Limb (tissue), 2 donors: ENCODE results near the gene ZNF385D.

Source experiments
- DNase-seq, 2 donors: peaks; one replicate each; pipeline ENCODE4 v3.0.0-alpha.2; 2016; ENCODE audit errors: extremely low spot score in 2 of 2

The ZNF385D gene

DNA sequence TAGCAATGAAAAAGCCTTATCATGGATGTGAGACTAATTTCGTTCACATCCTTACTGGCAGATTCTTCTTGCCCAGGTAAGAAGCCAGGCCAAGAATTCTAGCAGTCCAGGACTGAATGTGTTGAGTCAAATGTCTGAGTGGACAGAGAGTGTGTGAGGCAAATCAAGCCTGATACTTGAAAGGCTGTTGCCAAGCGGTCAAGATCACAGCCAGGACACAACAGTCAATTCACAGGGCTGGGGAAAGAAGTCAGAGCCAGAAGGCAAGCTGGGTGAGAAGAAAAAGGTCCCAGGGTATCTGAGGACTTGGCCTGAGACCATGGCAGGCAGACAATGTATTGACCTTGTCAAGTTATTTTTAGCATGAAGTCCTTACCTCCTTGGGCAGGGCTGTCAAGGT is 301.3 kb downstream of the ZNF385D start:
- DNase-seq: no peak

DNA sequence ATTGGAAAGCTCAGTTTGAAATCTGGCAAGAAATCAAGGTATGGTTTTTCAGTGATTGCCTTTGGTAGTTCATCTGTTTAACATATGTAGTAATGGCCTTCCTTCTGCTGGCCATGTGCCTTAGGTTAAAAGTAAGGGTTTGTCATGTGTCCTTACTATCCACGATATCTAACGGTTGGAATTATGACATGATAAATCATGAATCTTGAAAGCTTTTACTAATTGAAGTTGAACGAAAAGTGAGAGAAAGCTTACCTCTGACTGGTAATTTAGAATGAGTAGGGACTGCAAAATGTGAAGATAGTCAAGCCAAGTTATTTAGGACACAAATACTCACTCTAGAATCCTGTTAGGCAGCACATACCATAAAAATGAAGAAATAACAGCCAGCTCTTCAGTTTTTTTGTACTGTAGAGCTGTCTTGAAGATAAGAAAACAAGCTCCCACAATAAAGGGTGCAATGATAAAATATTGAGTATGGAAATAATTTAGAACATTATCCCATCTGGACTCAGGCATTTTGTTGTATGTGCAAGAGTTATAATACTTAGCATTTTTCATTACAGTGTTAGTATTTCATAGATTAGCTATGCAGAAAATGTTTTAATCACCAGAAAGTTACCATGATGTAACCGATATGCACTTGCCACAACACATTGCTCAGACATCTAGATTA is 303.4 kb downstream of the ZNF385D start:
- peak in 1 of 2 donors; percentile 62 for DNase-seq

DNA sequence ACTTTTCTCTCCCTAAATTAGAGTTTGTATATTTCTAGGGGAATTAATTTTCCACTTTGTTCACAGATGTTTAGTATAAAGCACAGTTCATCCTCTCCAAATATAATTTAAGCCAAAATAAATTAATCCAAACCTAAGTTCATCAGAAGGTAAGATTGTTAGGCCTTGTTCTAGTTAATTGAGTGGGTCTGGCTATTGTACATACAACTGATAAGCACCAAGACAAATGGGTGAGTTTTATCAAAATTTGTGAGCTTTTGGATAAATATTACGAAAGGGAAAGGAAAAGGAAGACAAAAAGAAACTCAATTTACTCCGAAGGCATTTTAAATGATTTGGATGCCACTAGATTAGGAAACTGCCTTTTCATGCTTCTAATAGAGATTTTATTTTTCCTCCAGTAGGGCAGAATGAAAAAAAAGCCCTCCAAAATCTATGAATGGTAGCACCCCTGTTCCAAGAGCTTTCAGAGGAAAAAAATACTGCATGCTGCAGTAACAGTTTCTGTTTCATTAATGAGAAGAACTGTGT is 304.0 kb downstream of the ZNF385D start:
- DNase-seq: no peak

DNA sequence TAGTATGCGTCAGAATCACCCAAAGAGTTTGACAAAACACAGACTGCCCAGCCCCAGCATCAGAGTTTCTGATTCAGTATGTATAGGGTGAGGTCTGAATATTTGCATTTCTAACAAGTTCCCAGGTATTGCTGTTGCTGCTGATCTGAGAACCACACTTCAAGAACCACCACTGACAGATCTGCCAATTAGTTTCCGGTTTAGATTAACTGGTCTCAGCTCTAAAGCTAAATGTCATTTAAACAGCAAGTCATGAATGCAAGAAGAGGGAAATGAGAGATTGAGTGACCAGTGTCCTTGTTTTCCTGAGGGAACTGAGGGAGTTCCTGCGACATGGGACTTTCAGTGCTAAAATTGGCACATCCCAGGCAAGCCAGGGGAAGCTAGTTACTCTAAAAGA is 305.0 kb downstream of the ZNF385D start:
- DNase-seq: no peak

DNA sequence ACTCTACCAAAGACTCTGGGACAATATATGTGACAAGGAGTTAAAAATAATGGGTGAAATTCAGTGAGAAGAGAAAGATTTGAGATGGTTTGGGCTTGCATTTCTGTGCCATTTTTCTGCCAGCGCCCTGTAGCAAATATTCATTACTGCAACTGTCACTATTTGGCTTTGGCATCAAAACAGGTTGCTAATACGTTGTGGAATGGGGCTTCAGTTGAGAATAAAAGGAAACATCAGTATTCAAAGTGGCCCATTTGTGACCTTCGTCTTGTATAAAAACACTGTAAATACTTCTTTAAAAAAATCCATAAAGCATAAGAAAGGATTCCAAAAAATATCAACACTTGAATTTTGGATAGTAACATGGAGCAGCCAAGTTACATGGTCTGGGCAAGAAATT is 309.2 kb downstream of the ZNF385D start:
- DNase-seq: no peak

DNA sequence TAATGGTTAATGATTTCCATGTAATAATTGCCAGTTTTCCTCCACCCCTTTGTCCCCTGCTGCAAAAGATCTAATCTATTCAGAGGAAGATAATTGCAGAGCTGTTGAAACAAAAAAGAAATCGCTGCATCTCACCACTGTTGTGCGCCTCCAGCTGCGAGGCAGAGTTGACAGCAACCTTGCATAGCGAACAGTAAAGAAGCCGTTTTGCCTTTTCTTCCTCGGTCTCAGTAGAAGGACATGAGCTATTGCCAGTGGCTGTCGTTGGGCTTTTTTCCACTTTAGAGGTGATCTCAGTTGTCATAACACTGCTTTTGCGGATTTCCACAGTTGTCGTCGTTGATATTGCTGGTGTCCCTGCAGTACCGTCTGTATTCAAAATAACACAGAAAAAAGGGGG is 314.2 kb downstream of the ZNF385D start:
- DNase-seq: peak in 1 of 2 donors; percentile 31

DNA sequence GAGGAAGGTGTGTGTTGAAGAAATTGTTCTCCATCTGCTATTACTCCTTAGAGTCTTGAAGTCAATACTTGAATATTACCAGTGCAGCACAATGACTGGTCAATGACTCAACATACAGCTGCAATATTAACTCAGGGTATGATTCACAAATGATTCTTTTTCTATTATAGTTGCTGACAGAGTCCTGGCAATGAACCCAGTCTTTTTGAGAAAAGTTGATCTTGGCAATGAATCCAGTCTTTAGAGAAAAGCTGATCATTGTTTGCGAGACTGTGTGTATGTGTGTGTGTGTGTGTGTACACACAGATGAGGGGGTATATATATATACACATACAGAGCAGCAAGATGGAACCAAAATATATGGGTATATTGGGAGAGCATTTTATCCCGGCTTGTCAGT is 315.1 kb downstream of the ZNF385D start:
- peak in 1 of 2 donors; percentile 70 for DNase-seq

DNA sequence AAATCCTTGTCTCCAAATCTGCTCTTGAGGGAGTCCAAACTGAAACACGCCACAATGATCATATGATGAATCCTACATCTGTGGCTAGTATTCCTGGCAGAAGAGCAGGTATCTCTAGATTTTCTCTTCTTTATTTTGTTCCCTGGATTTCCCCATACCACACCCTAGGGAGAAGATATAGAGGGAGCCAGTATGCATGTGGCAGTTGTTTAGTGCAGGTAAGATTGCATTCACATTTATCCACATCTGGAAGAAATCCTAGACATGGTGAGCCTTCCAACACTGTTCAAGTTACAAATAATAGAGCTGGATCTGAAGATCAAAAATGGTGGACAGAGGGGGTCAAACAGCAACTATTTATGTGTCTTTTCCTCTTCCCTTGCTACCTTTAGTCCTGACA is 316.7 kb downstream of the ZNF385D start:
- no peak for DNase-seq

DNA sequence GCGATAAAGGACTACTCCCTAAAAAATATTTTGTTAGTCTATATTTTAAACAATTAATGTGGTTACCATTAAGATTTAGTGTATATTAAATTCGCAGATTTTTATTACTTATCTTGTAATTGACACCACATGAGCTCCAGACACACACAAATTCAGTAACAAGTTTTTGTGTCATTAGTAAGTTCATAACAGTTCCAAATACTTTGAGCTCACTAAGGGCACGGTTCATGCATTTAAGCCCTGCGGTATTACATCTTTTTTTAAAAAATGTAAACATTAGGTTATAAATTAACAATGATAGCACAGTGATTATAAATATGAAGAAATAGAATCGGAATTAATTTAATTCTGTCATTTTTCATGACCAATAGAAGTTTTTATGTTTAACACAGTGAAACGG is 317.3 kb downstream of the ZNF385D start:
- no peak for DNase-seq

DNA sequence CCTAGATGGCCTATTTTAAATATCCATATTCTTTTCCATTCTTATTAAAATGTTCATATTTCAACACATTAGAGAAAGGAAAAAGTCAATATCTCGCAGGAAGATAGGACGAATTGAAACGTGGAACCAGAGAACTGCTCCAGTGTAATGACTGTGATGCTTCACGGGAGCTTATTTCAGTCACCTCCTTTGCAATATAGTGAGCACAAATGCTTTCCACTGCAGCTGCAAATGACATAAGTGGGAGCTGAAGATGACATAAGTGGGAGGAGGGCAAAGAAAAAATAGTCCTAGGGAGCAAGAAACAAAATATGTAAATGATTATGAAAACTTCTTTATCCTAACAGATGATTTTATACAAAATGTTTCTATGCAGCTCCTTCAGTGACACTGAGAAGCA is 324.1 kb downstream of the ZNF385D start:
- no peak for DNase-seq

DNA sequence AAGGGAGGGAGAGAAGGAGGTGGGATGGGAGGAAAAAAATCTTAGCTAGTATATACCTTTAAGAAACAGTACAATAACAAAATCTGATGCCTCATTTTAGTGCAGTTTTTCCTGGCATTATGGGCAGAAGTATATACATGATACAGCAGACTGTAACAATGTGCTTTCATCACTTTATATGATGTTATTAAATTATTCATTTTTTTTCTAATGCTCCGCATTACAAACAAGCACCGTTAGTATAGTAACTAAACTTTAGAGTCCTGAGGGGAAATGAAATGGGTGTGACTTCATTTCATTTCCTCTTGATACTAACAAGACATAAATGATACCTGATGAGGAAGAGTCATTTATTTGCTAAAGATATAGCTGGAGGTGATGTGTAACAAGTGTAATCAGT is 325.3 kb downstream of the ZNF385D start:
- no peak for DNase-seq

DNA sequence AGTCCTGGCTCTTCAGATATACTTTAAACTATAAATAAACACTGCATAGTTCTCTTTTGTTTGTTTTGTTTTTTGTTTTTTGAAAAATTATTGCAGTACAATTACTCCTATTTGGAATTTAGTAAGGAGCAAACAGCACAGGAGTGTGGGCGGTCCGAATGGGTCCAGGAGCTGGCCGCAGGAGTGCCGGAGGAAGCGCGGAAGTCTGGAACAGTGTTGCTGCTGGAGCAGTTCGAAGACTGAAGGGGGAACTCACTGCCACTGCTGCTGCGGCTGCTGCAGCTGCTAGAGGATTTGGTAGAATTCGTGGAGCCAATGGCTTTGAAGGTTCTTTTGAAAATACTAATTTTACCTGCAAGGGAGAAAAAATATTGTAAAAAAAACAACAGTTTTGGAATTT is 329.9 kb downstream of the ZNF385D start:
- DNase-seq: no peak

DNA sequence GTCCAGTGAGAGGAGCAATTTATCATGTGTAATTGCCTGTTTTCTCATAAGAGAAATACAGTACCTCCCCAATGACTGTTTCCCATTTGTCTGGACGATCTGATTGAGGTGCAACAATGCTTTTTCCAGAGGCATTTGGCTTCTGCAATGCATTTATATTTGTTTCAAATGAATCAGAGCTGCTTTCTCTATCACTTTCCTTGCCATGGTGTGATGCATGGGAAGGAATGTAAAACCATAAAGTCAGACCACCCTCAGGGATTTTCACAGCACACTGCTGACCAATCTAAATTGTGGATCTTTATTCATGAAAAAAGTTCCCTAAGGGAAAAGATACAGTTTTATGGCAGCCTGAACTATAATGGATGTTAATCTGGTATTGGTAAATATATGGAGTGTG is 333.0 kb downstream of the ZNF385D start:
- DNase-seq: peak in 1 of 2 donors; percentile 17

DNA sequence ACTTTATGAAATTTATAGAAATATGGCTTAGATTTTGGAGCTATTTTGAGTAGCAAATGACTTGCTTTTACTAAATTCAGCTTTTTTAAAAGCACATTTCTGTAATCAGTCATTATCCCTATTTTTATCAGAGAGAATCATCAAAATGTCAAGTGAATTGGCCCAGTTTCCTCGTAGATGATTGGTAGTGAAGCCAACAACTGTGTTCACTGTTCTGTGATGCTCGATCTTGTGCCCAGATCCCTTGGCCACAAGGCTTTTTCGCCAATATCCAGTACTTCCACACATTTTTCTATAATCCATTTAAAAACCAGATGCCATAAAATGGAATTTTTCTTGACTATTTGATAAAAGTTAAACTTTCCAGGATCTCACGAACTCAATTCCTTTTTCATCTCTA is 336.5 kb downstream of the ZNF385D start:
- DNase-seq: no peak

DNA sequence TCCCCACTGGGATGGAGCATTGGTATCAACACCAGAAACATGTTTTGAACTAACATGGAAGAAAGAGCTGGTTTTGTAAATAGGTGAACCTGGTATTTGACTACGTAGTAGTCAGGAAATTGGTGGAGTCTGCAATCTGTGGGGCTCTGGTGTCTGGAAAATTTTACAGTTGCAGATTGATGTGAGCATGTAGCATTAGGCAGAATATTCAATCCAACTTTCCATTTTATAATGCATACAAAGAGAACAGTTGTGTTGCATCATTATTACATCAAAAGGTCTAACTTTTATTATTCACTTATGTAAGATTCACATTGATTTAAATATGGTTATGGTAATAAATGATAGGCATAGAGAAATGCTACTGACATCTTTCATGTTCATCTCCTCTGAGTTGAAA is 340.0 kb downstream of the ZNF385D start:
- no peak for DNase-seq

DNA sequence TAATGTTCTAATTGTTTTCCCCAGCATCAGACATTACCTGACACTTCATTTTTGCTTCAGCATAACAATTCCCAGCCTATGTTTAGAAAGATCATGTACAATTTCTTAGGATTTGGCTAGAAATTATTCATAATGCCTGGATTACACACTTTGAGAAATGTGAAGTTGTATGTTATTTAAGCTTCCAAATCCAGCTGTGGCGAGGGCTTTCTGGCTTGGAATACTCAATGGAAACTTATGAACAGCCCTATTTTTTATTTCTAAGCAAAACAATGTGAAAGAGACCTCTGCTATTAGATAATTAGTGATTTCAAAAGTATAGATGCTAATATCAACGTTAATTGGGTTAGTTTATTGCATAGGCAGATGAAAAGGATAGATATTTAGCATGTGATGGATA is 341.6 kb downstream of the ZNF385D start:
- no peak for DNase-seq

DNA sequence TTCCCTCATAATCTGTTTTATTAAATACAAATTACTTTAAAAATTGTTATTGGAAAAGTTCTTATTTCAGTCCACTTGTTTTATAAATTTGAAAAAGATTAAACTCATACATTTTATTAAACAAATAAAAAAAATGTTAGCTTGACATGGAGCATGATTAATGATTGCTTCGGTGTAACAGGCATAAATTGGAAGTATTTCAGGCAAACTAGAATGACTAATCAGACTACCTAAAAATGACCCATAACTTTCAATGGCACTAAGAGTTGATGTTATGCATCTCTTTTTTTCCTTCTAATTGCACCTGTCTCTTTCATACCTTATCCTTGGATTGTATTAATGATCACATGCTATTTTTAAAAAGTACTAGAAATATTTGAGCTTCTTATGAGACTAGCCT is 343.3 kb downstream of the ZNF385D start:
- DNase-seq: no peak

DNA sequence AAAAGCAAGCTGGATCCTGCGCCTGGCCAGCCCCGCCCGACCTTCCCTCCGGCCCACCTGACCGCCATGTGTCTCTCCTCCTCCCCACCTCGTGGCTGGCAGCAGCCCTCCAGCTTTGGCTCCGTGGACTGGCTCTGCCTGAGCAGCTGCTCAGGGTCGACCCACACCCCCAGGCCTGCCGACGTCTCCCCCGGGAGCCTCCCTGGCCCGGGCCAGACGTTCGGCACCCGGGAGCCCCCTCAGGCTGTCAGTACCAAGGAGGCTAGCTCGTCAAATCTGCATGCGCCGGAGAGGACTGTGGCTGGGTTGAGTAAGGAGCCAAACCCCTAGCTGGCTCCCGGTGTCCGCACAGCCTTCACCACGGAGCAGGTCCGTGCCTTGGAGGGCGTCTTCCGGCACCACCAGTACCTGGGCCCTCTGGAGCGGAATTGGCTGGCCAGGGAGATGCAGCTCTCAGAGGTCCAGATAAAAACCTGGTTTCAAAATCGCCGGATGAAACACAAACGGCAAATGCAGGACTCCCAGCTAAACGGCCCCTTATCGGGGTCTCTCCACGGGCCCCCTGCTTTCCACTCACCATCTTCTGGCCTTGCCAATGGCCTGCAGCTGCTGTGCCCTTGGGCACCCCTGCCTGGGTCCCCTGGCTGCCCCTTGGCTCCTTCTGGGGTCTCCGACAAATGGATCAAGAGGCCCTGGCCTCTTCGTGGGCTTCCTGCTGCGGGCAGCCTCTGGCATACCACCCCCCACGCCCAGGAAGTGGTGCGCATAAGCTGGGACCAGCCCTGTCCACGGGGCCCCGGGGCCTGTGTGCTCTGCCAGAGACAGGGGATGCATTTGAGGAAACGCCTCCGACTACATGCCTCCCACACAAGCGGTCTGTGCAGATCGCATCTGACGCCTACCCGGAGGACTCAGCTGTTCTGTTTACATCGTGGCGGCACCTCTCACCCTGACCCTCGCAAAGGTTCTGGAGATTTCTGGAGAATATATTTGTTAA is 345.0 kb downstream of the ZNF385D start:
- no peak for DNase-seq

DNA sequence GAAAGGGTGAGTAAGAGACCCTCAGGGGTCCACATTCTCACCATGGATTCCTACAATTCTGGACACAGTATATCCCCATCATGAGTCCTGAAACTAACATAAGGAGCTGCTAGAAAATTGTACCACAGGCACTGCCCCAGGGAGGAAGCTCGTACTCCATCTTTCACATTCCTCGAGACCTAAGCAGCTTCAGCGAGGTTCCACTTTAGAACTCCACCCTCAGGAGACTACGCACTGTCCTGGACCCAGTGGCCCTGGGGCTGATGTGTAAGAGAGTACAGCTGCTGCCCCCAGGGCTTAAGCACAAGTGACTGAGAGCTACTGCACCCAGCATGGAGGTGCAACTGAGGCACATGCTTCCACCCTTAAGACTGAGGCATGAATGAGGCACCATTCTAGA is 352.5 kb downstream of the ZNF385D start:
- DNase-seq: no peak

DNA sequence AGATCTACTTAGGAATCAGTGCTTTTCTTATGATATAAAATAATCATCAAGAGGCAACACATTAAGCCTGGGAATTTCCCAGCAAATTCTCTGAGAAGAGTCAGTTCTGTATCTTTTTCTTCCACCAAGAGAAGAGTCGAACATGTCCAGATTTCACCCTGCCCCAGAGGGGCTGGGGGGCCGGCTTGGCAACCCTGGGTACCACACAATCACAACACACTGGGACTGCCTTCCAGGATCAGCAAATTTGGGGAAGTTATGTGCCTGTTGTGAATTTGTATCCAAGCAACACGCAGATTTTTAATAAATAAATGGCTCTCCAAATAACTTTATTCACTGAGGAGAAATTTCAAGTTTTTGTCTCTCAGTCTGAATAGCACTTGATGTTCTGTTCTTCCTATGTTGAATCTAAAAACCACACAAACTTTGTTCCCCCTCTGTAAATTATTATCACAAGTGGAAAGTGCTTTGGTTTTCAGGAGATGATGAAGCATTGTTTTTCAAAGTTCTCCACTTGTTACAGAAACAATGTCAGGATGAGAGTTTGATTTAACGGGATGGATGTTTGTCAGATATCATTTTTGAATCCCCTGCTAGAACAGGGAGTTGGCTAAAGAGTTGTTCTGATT is 357.2 kb downstream of the ZNF385D start:
- DNase-seq: peak in 1 of 2 donors; percentile 32

DNA sequence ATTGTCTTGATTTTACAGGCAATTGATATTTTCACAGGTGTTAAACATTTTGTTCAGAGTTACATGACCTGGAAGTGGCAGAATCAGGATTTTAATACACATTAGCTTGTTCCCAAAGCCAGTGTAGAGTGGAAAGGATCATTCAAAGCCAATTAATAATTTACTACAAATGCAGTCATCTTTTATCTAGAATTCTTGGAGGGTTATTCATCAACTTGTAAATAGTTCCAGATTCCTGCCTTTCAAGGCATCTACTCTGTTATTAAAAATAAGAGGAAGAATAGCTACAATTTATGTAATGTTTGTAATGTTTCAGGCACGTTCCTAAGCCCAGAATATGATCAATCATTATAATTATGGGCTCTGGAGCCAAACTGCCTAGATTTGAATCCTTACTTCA is 358.5 kb downstream of the ZNF385D start:
- no peak for DNase-seq

DNA sequence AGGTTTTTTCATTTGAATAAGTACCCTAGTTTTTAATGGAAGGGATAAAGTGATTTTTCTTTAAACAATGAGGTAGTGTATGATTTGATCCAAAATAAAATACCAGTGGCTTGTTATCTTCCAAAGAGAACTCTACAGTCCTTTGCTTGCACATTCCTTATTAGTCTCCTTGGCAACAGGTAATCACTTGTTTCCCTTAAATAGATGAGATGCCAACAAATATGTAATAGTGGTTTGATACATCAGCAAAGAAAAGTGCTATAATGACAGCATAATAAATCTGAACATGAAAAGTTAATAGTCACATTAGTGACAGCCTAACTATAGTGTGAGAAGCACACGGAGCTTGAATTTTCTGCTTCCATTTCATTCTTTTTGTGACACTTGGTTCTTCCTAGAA is 360.2 kb downstream of the ZNF385D start:
- DNase-seq: no peak
